ENCODE results near the gene ACOX3.

ACOX3 gene

GRCh38 chr4:8383016-8383415 is 57.5 kb downstream of the ACOX3 start:
- ChIA-PET POLR2A (no interaction called here), CTCF (interaction anchor here (1.2 kb wide), 1 partner anchor 20 kb away, joined by 3 read pairs; no protein-coding TSS in a partner anchor)
- H3K9me3 ChIP-seq (ENCODE audit: control insufficient read depth, insufficient read depth, low read depth, low read length): no peaks in the 10 kb centered on the region
- no peaks in the 10 kb centered on the region for H3K4me1 ChIP-seq (ENCODE audit: control insufficient read depth, insufficient read depth, low read length)
- TF ChIP-seq ZNF404 (tag by site-specific recombination; IDR thresholded peaks at IDR 0.05) (no peak), ZNF362 (tag by site-specific recombination; IDR thresholded peaks at IDR 0.05) (no peak), PRDM4 (tag by site-specific recombination; IDR thresholded peaks at IDR 0.05) (no peak), AEBP2 (tag by site-specific recombination; IDR thresholded peaks at IDR 0.05; ENCODE audit: borderline replicate concordance) (no peak), KLF7 (tag by site-specific recombination; IDR thresholded peaks at IDR 0.05; ENCODE audit: borderline replicate concordance) (no peak), ZNF555 (tag by site-specific recombination; conservative IDR thresholded peaks at IDR 0.05) (no peak), IKZF3 (tag by site-specific recombination; IDR thresholded peaks at IDR 0.05) (no peak), ZNF623 (tag by site-specific recombination; IDR thresholded peaks at IDR 0.05) (no peak), ZNF26 (tag by site-specific recombination; IDR thresholded peaks at IDR 0.05) (no peak)
- H3K4me3 ChIP-seq (ENCODE audit: low read depth, low read length): no peak overlapping the region
- H3K27ac ChIP-seq (ENCODE audit: extremely low read depth, low read depth, low read length): no peak overlapping the region
- peaks cover 0 to 10% of the 10 kb centered on the region in 2 experiments; a peak in 1 of 3 replicates for H3K36me3 ChIP-seq (ENCODE audit: control insufficient read depth in 2 of 2, insufficient read depth in 1 of 2, low read length in 2 of 2)

- H3K4me3 ChIP-seq (ENCODE audit: low read depth, low read length): no peak overlapping the region
- POLR2A ChIA-PET: no interaction called here
- no peak for TF ChIP-seq ZNF449 (tag by site-specific recombination; IDR thresholded peaks at IDR 0.05)
- no peak for TF ChIP-seq ZBTB10 (tag by site-specific recombination; IDR thresholded peaks at IDR 0.05)
- no peak for TF ChIP-seq ZNF157 (tag by site-specific recombination; IDR thresholded peaks at IDR 0.05)
- TF ChIP-seq ZNF76 (tag by site-specific recombination; IDR thresholded peaks at IDR 0.05; ENCODE audit: borderline replicate concordance, low read depth): no peak
- TF ChIP-seq ZNF629 (tag by site-specific recombination; IDR thresholded peaks at IDR 0.05): no peak
- no peak for TF ChIP-seq ZNF433 (tag by site-specific recombination; IDR thresholded peaks at IDR 0.05; ENCODE audit: low read depth)
- TF ChIP-seq ZNF24 (tag by site-specific recombination; IDR thresholded peaks at IDR 0.05): no peak
- no peak for TF ChIP-seq ZNF211 (tag by site-specific recombination; IDR thresholded peaks at IDR 0.05; ENCODE audit: low read depth)
- no peak for TF ChIP-seq ZNF404 (tag by site-specific recombination; IDR thresholded peaks at IDR 0.05)
- TF ChIP-seq GLI2 (tag by site-specific recombination; IDR thresholded peaks at IDR 0.05; ENCODE audit: borderline replicate concordance, low read depth): no peak
- no peak for TF ChIP-seq ZNF266 (tag by site-specific recombination; IDR thresholded peaks at IDR 0.05; ENCODE audit: low read depth)
- no peak for TF ChIP-seq ZNF302 (tag by site-specific recombination; IDR thresholded peaks at IDR 0.05; ENCODE audit: low read depth)
- no peak for TF ChIP-seq ZNF776 (tag by site-specific recombination; IDR thresholded peaks at IDR 0.05; ENCODE audit: borderline replicate concordance)
- TF ChIP-seq SP2 (tag by site-specific recombination; IDR thresholded peaks at IDR 0.05): no peak
- no peak for TF ChIP-seq ZNF571 (tag by site-specific recombination; IDR thresholded peaks at IDR 0.05)
- no peaks in the 10 kb centered on the region for H3K4me1 ChIP-seq (ENCODE audit: control insufficient read depth, insufficient read depth, low read length)
- peaks cover 0 to 8% of the 10 kb centered on the region in 2 experiments; a peak in 1 of 3 replicates for H3K36me3 ChIP-seq (ENCODE audit: control insufficient read depth in 2 of 2, insufficient read depth in 1 of 2, low read length in 2 of 2)
- H3K27ac ChIP-seq (ENCODE audit: extremely low read depth, low read depth, low read length): no peak overlapping the region
- CTCF ChIA-PET: interaction anchor here (0.6 to 1.2 kb wide), 3 partner anchors 21 to 151 kb away, joined by 3 to 4 read pairs (median 3); no protein-coding TSS in a partner anchor
- no peaks in the 10 kb centered on the region for H3K9me3 ChIP-seq (ENCODE audit: control insufficient read depth, insufficient read depth, low read depth, low read length)
Measured at GRCh38 chr4:8381814-8382581, 58.5 kb downstream of the ACOX3 start.
